HL-60 (cell line): Measurements from ENCODE around the gene SLC16A6.

ENCODE experiments used
- CTCF ChIP-seq: IDR thresholded peaks from one replicate; pipeline ENCODE4 v1.5.1; 2011; ENCODE audit warnings: low read length, control low read depth, inconsistent platforms; ENCODE audit not compliant: insufficient read depth
- GABPA ChIP-seq: IDR thresholded peaks from 2 replicates; pipeline ENCODE4 v1.6.1; 2012; ENCODE audit warnings: low read depth
- POLR2AphosphoS5 ChIP-seq: IDR thresholded peaks from 2 replicates; pipeline ENCODE4 v1.6.1; 2012; ENCODE audit warnings: low read depth
- SPI1 ChIP-seq: IDR thresholded peaks from 2 replicates; pipeline ENCODE4 v1.6.1; 2012; ENCODE audit warnings: low read depth, mild to moderate bottlenecking, borderline replicate concordance
- TF ChIP-seq, protein P1 (sequence below): IDR thresholded peaks from 2 replicates; pipeline ENCODE4 v1.6.1; 2012; ENCODE audit warnings: low read depth; ENCODE audit not compliant: insufficient replicate concordance

- TF ChIP-seq CTCF = no peak
- TF ChIP-seq, protein P1, sequence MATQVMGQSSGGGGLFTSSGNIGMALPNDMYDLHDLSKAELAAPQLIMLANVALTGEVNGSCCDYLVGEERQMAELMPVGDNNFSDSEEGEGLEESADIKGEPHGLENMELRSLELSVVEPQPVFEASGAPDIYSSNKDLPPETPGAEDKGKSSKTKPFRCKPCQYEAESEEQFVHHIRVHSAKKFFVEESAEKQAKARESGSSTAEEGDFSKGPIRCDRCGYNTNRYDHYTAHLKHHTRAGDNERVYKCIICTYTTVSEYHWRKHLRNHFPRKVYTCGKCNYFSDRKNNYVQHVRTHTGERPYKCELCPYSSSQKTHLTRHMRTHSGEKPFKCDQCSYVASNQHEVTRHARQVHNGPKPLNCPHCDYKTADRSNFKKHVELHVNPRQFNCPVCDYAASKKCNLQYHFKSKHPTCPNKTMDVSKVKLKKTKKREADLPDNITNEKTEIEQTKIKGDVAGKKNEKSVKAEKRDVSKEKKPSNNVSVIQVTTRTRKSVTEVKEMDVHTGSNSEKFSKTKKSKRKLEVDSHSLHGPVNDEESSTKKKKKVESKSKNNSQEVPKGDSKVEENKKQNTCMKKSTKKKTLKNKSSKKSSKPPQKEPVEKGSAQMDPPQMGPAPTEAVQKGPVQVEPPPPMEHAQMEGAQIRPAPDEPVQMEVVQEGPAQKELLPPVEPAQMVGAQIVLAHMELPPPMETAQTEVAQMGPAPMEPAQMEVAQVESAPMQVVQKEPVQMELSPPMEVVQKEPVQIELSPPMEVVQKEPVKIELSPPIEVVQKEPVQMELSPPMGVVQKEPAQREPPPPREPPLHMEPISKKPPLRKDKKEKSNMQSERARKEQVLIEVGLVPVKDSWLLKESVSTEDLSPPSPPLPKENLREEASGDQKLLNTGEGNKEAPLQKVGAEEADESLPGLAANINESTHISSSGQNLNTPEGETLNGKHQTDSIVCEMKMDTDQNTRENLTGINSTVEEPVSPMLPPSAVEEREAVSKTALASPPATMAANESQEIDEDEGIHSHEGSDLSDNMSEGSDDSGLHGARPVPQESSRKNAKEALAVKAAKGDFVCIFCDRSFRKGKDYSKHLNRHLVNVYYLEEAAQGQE = no peak
- TF ChIP-seq POLR2AphosphoS5 = no peak
- no peak for TF ChIP-seq GABPA
- no peak for TF ChIP-seq SPI1
Measured at GRCh38 chr17:68304706-68305105, 13.8 kb upstream of the SLC16A6 start.
